Stimulated activated memory B cell treated with anti-CD40 and anti-IgM and Interleukin-4, amounts not matched to agents 10 μg/mL and 1 μg/mL and 100 μg/mL, for 72 hours (primary cell): Measurements from ENCODE around the gene POU2F2.

Experiments used
- ATAC-seq: fragments of 150-1000 bp; cut with Tn5 transposase; 2 replicates; pipeline ENCODE4 v1.10.0; 2021
- H3K27ac Mint-ChIP-seq: one replicate; pipeline ENCODE4 v1.8.0; 2022; ENCODE audit warnings: mild to moderate bottlenecking, mixed read lengths
- H3K27me3 Mint-ChIP-seq: one replicate; pipeline ENCODE4 v1.8.0; 2022; ENCODE audit warnings: mixed read lengths
- H3K36me3 Mint-ChIP-seq: one replicate; pipeline ENCODE4 v1.8.0; 2022; ENCODE audit warnings: mixed read lengths
- H3K4me1 Mint-ChIP-seq: one replicate; pipeline ENCODE4 v1.8.0; 2022; ENCODE audit warnings: mixed read lengths
- H3K4me3 Mint-ChIP-seq: one replicate; pipeline ENCODE4 v1.8.0; 2022; ENCODE audit warnings: mild to moderate bottlenecking, moderate library complexity, mixed read lengths
- H3K9me3 Mint-ChIP-seq: one replicate; pipeline ENCODE4 v1.8.0; 2022; ENCODE audit warnings: mixed read lengths

POU2F2 gene

GRCh38 chr19:42121656-42122069 lies 10.6 kb downstream of the POU2F2 start:
- Mint-ChIP-seq H3K4me3 (peak overlapping the region; percentile 82), H3K9me3 (no peaks in the 10 kb centered on the region), H3K27ac (peak overlapping the region; percentile 92), H3K27me3 (no peaks in the 10 kb centered on the region), H3K36me3 (peaks cover 67% of the 10 kb centered on the region), H3K4me1 (peaks cover 88% of the 10 kb centered on the region)
- peak; percentile 88 for ATAC-seq

DNA sequence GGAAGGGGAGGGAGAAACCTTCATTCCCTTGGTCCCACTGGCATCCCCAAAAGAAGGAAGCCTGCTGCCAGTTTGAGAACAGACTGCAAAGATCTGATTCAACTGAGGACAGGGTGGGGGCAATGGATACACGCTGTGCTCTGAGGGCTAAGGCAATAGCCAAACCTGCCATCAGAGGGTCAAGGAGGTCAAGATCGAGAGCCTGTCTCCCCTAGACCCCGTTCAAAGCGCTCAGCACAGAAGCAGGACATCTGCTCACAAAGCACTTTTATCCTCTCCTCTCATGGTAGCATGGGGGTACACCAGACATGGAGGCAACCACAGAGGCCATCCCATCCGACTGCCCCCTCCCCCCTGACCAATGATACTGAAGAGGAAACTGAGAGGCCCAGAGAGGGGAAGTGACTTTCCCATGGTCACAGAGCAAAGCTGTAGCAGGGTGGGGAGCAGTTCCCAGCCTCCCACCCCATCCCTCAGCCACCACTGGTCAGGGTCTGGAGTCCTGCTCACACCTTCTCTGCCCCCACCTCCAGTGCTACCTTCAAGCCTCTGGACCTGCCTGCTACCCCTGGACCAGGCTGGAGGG lies 11.1 kb downstream of the POU2F2 start:
- Mint-ChIP-seq H3K36me3 (peaks cover 73% of the 10 kb centered on the region), H3K4me1 (peaks cover 88% of the 10 kb centered on the region)
- peak; percentile 2 for ATAC-seq

DNA sequence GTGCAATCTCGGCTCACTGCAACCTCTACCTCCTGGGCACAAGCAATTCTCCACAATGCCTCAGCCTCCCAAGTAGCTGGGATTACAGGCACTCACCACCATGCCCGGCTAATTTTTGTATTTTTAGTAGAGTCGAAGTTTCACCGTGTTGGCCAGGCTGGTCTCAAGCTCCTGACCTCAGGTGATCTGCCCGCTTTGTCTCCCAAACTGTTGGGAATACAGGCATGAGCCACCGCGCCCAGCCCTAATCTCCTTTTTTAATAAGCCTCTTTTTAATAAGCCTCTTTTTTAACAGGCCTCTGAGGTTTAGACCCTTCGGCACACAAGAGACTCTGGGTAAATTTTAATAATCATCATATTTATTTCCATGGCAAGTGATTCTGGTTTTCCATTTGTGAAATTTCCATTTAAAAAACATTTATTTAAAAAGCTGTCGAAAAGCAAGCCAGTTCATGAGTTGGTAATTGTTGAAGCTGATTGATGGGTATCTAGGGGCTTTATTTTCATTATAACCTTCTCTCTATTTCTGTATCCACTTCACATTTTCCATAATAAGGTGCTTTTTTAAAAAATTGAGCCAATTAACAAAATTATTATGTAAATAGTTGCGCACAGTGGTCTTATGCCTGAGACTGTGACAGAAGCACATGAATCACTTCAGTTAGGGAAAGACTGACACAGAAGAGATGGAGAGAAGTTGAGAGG lies 11.8 kb downstream of the POU2F2 start:
- Mint-ChIP-seq H3K27ac (peak overlapping the region; percentile 92), H3K36me3 (peaks cover 73% of the 10 kb centered on the region), H3K4me1 (peaks cover 88% of the 10 kb centered on the region), H3K9me3 (no peaks in the 10 kb centered on the region), H3K4me3 (peak overlapping the region; percentile 82), H3K27me3 (no peaks in the 10 kb centered on the region)
- ATAC-seq, result no peak

More for the DNA sequence above, 11.1 kb downstream of the POU2F2 start:
- Mint-ChIP-seq H3K27me3 (no peaks in the 10 kb centered on the region), H3K27ac (peak overlapping the region; percentile 92), H3K4me3 (peak overlapping the region; percentile 82), H3K9me3 (no peaks in the 10 kb centered on the region)

DNA sequence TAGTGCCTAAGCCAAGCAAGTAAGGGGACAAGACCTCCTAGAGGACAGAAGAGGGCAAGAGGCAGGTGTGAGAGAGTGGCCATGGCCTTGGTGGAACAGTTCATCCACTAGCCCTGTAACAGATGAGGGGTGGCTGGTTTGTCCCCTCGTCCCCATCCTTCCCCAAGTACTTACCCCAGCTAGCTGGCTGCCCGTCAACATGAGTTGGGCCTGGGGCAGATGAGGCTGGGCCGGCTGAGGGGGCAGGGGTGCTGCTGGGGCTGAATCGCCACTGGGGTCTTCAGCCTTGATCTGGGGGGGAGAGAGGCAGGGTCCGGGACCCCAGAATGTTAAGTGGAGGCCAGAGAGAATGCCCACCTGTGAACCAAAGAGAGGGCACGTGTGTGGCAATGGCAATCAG lies 15.2 kb downstream of the POU2F2 start:
- ATAC-seq, result no peak
- H3K36me3 Mint-ChIP-seq, result peaks cover 67% of the 10 kb centered on the region
- H3K9me3 Mint-ChIP-seq, result no peaks in the 10 kb centered on the region
- peak overlapping the region; percentile 83 for H3K27ac Mint-ChIP-seq
- H3K4me1 Mint-ChIP-seq, result peaks cover 84% of the 10 kb centered on the region
- peak overlapping the region; percentile 56 for H3K4me3 Mint-ChIP-seq
- H3K27me3 Mint-ChIP-seq, result no peaks in the 10 kb centered on the region

- H3K9me3 Mint-ChIP-seq, result no peaks in the 10 kb centered on the region
- peaks cover 65% of the 10 kb centered on the region for H3K36me3 Mint-ChIP-seq
- H3K27me3 Mint-ChIP-seq, result no peaks in the 10 kb centered on the region
- ATAC-seq, result no peak
- peaks cover 83% of the 10 kb centered on the region for H3K4me1 Mint-ChIP-seq
- H3K4me3 Mint-ChIP-seq, result peak overlapping the region; percentile 56
- H3K27ac Mint-ChIP-seq, result peak overlapping the region; percentile 83
Observed at GRCh38 chr19:42116308-42117075, 15.8 kb downstream of the POU2F2 start.

DNA sequence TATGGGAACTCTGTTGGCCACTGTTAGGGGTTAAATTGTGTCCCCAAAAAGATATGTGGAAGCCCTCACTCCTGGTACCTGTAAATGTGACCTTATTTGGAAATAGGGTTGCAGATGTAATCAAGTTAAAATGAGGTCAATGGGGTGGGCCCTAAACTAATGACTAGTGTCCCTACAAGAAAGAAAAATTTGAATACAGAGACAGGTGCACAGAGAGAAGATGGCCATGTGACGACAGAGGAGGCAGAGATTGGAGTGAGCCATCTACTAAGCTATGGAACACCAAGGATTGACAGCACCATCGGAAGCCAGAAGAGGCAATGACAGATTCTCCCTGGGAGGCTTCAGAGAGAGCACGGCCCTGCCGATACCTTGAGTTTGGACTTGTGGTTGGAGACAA lies 16.5 kb downstream of the POU2F2 start:
- H3K4me3 Mint-ChIP-seq, result no peak overlapping the region
- peaks cover 83% of the 10 kb centered on the region for H3K4me1 Mint-ChIP-seq

GRCh38 chr19:42115219-42115618 lies 17.0 kb downstream of the POU2F2 start:
- peaks cover 65% of the 10 kb centered on the region for H3K36me3 Mint-ChIP-seq
- H3K4me1 Mint-ChIP-seq, result peaks cover 81% of the 10 kb centered on the region
- no peaks in the 10 kb centered on the region for H3K9me3 Mint-ChIP-seq
- ATAC-seq, result no peak
- peak overlapping the region; percentile 39 for H3K4me3 Mint-ChIP-seq
- H3K27ac Mint-ChIP-seq, result peak overlapping the region; percentile 83
- H3K27me3 Mint-ChIP-seq, result no peaks in the 10 kb centered on the region

More for the DNA sequence above, 16.5 kb downstream of the POU2F2 start:
- ATAC-seq, result peak; percentile 41
- Mint-ChIP-seq H3K27me3 (no peaks in the 10 kb centered on the region), H3K27ac (peak overlapping the region; percentile 83), H3K9me3 (no peaks in the 10 kb centered on the region), H3K36me3 (peaks cover 65% of the 10 kb centered on the region)

DNA sequence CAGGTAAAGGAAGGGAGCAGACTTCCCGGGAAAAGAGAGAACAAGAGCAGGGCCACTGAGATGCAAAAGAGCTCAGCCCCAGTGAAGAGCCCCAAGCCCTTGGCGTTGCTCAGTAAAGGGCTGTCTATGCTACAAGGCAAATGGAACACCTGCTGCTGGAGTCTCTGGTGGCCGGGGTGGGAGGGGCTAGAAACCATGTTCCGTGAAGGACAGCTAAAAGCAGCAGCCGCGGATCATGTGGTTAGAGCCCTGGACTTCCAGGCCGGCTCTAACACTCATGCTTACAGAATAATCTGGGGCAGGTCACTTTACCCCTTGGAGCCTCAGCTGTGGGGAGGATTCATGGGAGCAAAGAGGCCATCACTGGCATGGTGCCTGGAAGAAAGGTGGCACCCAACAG lies 17.8 kb downstream of the POU2F2 start:
- Mint-ChIP-seq H3K4me3 (peak overlapping the region; percentile 64), H3K27me3 (no peaks in the 10 kb centered on the region)

DNA sequence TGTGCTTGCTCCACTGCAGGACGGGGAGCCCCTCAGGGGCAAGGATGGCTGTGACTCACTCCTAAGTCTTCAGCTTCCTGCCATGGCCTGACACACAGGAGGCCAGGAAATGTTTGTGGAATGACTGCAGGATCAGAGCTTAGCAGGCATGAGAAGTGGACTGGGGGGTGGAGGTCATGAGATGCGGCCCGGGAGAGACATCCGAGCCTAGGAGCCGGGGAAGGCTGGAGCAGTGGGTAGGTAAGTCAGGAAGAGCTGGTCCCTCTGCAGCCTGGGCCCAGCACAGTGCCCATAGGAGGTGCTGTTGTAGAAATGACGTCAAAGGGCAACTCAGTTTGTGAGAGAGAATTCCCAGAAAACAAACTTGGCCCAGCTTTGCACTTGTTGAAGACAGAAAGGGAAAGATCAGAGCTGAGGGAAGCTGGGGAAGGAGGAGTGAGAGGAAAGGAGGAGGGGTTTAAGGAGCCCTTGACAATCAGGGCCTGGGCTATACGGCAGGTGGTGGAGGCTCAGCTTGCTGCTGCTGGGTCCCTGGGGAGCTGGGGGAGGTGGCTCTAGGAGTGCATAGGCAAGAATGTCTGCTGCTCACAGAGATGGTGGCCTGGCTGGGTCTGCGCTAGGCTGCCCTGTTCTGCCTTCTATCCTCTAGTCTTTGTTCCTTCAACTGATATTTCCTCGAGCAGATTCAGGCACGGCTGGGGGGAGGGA lies 18.5 kb downstream of the POU2F2 start:
- Mint-ChIP-seq H3K4me1 (peaks cover 83% of the 10 kb centered on the region), H3K4me3 (peak overlapping the region; percentile 64), H3K27me3 (no peaks in the 10 kb centered on the region), H3K36me3 (peaks cover 61% of the 10 kb centered on the region), H3K27ac (peak overlapping the region; percentile 83), H3K9me3 (no peaks in the 10 kb centered on the region)
- ATAC-seq, result peak; percentile 92

More for the DNA sequence above, 17.8 kb downstream of the POU2F2 start:
- Mint-ChIP-seq H3K4me1 (peaks cover 82% of the 10 kb centered on the region), H3K9me3 (no peaks in the 10 kb centered on the region), H3K27ac (peak overlapping the region; percentile 83), H3K36me3 (peaks cover 65% of the 10 kb centered on the region)
- peak; percentile 90 for ATAC-seq

DNA sequence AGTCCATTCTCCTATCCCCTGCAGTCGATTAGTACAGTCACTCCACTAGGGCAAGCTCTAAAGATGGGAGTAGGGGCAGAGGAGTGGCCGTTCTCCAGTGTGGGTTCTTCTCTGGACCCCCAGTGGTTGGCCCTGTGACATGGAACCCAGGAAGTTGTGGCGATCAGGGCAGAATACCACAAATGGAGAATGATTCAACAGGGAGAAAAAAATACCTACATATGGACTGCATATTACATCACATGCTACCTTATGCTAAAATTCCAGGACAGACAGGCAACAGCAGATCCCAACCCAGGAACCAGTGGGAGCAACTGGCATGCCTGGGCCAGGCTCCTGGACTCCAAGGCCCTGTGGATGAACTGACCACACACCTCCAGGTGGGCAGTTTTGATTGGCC lies 20.4 kb downstream of the POU2F2 start:
- Mint-ChIP-seq H3K27me3 (no peaks in the 10 kb centered on the region), H3K27ac (peak overlapping the region; percentile 83), H3K36me3 (peaks cover 44% of the 10 kb centered on the region), H3K4me3 (no peak overlapping the region), H3K9me3 (no peaks in the 10 kb centered on the region), H3K4me1 (peaks cover 77% of the 10 kb centered on the region)
- no peak for ATAC-seq

DNA sequence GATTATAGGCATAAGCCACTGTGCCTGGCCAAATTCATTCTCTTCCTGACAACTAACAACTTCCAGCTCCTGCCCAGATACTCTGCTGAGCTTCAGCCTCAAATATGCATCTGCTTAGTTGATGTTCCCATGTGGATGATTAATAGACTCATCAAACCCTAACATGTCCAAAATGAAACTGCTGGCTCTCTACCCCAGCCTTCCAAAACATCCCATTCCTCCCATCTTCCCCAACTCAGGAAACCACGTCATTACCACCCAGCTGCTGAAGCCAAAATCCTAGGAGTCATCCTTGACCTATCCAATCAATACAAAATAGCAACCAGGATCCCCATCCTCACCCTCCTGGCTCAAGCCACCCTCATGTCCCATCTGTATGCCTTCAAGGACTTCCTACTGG lies 20.9 kb downstream of the POU2F2 start:
- no peaks in the 10 kb centered on the region for H3K27me3 Mint-ChIP-seq
- H3K4me1 Mint-ChIP-seq, result peaks cover 76% of the 10 kb centered on the region
- H3K4me3 Mint-ChIP-seq, result no peak overlapping the region
- peak overlapping the region; percentile 83 for H3K27ac Mint-ChIP-seq
- peaks cover 43% of the 10 kb centered on the region for H3K36me3 Mint-ChIP-seq
- ATAC-seq, result no peak
- H3K9me3 Mint-ChIP-seq, result no peaks in the 10 kb centered on the region

DNA sequence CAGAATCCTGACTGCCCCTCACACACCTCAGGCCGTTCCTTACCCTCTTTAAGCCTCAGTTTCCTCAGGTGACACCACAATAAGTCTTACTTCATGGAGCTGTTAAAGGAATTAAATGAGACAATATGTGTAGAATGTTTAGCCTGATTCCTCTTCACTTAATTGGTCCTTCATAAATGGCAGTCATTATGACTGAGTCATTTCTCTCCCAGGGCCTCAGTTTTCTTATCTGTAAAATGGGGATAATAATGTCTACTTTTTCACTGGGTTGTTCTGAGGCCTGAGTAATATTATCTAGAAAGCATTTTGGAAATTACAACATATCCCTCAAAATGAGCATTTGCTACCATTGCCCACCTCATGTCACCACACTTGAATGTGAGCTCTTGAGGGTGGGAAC lies 21.6 kb downstream of the POU2F2 start:
- H3K27ac Mint-ChIP-seq, result peak overlapping the region; percentile 83
- H3K4me1 Mint-ChIP-seq, result peaks cover 76% of the 10 kb centered on the region

DNA sequence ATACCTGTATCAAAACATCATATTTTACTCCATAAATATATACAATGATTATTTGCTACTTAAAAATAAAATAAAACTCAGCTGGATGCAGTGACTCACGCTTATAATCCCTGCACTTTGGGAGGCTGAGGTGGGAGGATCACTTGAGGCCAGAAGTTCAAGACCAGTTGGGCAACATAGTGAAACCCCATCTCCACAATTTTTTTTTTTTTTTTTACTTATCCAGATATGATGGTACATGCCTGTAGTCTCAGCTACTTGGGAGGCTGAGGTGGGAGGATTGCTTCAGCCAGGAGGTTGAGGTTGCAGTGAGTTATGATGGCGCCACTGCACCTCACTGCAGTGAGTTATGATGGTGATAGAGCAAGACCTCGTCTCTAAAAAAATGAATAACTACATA lies 22.4 kb downstream of the POU2F2 start:
- Mint-ChIP-seq H3K36me3 (peaks cover 44% of the 10 kb centered on the region), H3K4me3 (no peak overlapping the region), H3K27ac (no peak overlapping the region), H3K27me3 (no peaks in the 10 kb centered on the region), H3K9me3 (no peaks in the 10 kb centered on the region), H3K4me1 (peaks cover 76% of the 10 kb centered on the region)
- ATAC-seq, result no peak

More for the DNA sequence above, 21.6 kb downstream of the POU2F2 start:
- peaks cover 44% of the 10 kb centered on the region for H3K36me3 Mint-ChIP-seq
- H3K27me3 Mint-ChIP-seq, result no peaks in the 10 kb centered on the region
- no peak for ATAC-seq
- H3K9me3 Mint-ChIP-seq, result no peaks in the 10 kb centered on the region
- H3K4me3 Mint-ChIP-seq, result no peak overlapping the region

DNA sequence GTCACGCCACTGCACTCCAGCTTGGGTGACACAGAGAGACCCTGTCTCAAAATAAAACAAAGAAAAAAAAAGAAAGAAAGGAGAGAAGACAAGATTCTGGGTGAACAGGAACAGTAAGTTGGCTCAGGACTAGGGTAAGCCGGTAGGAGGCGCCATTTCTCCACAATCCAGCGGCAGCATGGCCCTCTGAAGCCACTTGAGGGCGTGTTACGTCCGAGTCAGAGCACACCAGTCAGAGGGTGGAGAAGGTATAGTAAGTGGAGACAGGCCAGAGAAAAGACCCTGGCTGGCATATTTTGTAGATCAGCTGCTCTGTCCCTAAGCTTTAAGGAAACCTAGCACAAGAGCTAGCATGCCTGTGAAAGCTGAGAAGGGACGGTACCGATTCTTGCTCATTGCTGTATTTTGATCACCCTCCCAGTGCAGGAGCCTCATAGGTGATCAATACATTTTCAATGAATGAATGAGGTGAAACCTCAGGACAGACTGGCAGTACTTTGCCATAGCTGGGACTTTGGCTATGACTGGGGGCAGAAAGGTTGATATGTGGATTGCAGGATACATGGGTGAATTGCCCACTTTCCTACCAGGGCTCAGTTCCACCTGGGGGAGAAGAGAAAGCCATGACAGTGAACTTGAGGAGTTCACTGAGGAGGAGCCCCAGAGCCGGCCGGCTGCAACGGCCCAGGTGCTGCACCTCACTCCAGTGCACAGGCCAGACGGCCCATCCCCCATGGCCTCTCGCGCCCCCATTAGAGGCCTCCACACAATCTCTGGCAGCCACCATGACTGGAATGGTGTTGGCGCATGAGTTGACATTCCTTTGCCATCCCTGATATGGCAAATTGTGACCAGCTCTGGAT lies 23.5 kb downstream of the POU2F2 start:
- H3K27ac Mint-ChIP-seq, result no peak overlapping the region
- H3K4me1 Mint-ChIP-seq, result peaks cover 73% of the 10 kb centered on the region
- no peak overlapping the region for H3K4me3 Mint-ChIP-seq
- no peaks in the 10 kb centered on the region for H3K9me3 Mint-ChIP-seq
- peak; percentile 98 for ATAC-seq
- no peaks in the 10 kb centered on the region for H3K27me3 Mint-ChIP-seq
- peaks cover 52% of the 10 kb centered on the region for H3K36me3 Mint-ChIP-seq
